Metanephros (tissue), 1 donor: Measurements from ENCODE around the gene HCN1. TPM values are rescaled to one million over a fixed set of nuclear protein-coding genes. Genes with fewer than 3 reads are reported as not detected.

Experiments
- total RNA-seq: library from RNA; depleted of rRNA; stranded (reverse); fragments of >200 nt; gene quantifications from one replicate; pipeline ENCODE4 v1.2.3, GENCODE V29; 2014

HCN1 gene
- 0.64 TPM for total RNA-seq

DNA sequence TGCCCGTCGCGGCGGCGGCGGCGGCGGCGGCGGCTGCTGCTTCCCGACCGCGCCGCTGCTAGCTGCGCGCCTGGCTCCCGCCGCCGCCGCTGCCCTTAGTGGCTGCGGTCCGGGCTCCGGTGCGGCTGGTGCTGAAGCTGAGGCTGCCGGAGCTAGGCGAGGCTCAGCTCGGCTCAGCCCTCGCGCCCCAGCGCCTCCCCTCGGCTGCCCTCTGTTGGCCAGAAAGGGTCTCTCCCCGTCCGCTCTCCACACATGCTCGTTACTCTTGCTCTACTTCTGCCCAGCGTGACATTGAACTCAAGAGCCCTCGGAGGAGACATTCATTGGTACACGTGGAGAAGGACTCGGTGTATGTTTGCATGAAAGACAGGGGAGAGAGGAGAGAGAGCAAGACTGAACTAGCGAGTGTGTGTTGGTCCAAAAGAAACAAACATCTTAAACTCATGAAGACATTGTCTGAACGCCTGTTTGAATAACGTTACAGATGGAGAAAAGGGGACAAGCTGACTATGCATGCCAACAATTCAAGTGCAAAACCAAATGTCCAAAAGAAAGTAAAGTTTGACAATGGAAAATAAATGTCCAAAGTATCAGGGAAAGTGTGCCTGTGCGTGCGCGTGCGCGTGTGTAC, at the start of gene HCN1:
HCN1 (minus strand) TSS at position 175 of the 631 bp plus-strand sequence.

